CD14-positive monocyte (primary cell): Measurements from ENCODE around the gene FGF9. TPM values are rescaled to one million over a fixed set of nuclear protein-coding genes. Genes with fewer than 3 reads are reported as not detected.

Experiments used
- DNase-seq, 3 donors: peaks; one replicate each; pipeline ENCODE4 v3.0.0-alpha.2; 2011 to 2022
- H2AFZ ChIP-seq: 2 replicates; pipeline ENCODE4 v1.6.0; 2012; ENCODE audit warnings: mild to moderate bottlenecking, low read depth, low read length, inconsistent platforms; ENCODE audit not compliant: insufficient read depth, poor library complexity, severe bottlenecking
- H3K27ac ChIP-seq, 2 donors: 1 replicate in 1 of 2; 2 replicates in 1 of 2; pipeline ENCODE4 v1.5.1; 2012 to 2013; ENCODE audit warnings: low read length in 2 of 2, control low read depth in 1 of 2, inconsistent platforms in 1 of 2, low read depth in 1 of 2, mild to moderate bottlenecking in 1 of 2
- H3K27me3 ChIP-seq, 2 donors: one replicate each; pipeline versions ENCODE4 v1.6.0 to v1.6.1; 2011 to 2013; ENCODE audit warnings: low read length in 2 of 2; ENCODE audit not compliant: control insufficient read depth in 2 of 2, insufficient read depth in 2 of 2
- H3K36me3 ChIP-seq, 2 donors: replicated peaks in 1 of 2; 1 replicate in 1 of 2; 2 replicates in 1 of 2; pipeline versions ENCODE4 v1.5.1 to v1.6.1; 2012 to 2013; ENCODE audit warnings: low read length in 2 of 2, control low read depth in 1 of 2, inconsistent platforms in 1 of 2, mild to moderate bottlenecking in 1 of 2; ENCODE audit not compliant: insufficient read depth in 2 of 2, control insufficient read depth in 1 of 2
- H3K4me1 ChIP-seq, 2 donors: 1 replicate in 1 of 2; 2 replicates in 1 of 2; pipeline versions ENCODE4 v1.5.1 to v1.6.1; 2012 to 2013; ENCODE audit warnings: low read length in 2 of 2, control low read depth in 1 of 2, inconsistent platforms in 1 of 2, mild to moderate bottlenecking in 1 of 2, moderate library complexity in 1 of 2; ENCODE audit not compliant: insufficient read depth in 2 of 2, control insufficient read depth in 1 of 2
- H3K4me2 ChIP-seq: replicated peaks from 2 replicates; pipeline ENCODE3; 2012; ENCODE audit warnings: low read length, moderate library complexity, mild to moderate bottlenecking; ENCODE audit not compliant: poor library complexity, severe bottlenecking; ENCODE audit errors: extremely low read depth
- H3K4me3 ChIP-seq, 3 experiments: fragments of 200-600 bp in 1 of 3; sonication (generic) in 1 of 3; replicated peaks in 1 of 3; 1 replicate in 2 of 3; 2 replicates in 1 of 3; pipeline ENCODE4 v1.5.1; 2011 to 2013; ENCODE audit warnings: low read length in 3 of 3, mild to moderate bottlenecking in 3 of 3, control low read depth in 2 of 3, low read depth in 2 of 3, inconsistent platforms in 1 of 3, moderate library complexity in 1 of 3
- H3K79me2 ChIP-seq: 2 replicates; pipeline ENCODE4 v1.6.0; 2012; ENCODE audit warnings: mild to moderate bottlenecking, control low read depth, inconsistent platforms, low read length, moderate library complexity; ENCODE audit not compliant: insufficient read depth
- H3K9ac ChIP-seq: 2 replicates; pipeline ENCODE4 v1.6.0; 2017; ENCODE audit warnings: low read length, mild to moderate bottlenecking; ENCODE audit not compliant: insufficient read depth, poor library complexity, severe bottlenecking
- H3K9me3 ChIP-seq, 2 donors: replicated peaks in 1 of 2; 1 replicate in 1 of 2; 2 replicates in 1 of 2; pipeline versions ENCODE4 v1.5.1 to v1.6.1; 2012 to 2013; ENCODE audit warnings: low read length in 2 of 2, control low read depth in 1 of 2; ENCODE audit not compliant: control insufficient read depth in 1 of 2, insufficient read depth in 1 of 2
- H4K20me1 ChIP-seq: 2 replicates; pipeline ENCODE4 v1.6.0; 2012; ENCODE audit warnings: mild to moderate bottlenecking, low read length, control low read depth, moderate library complexity; ENCODE audit not compliant: insufficient read depth
- H3K27ac Mint-ChIP-seq, 7 donors: one replicate each; pipeline ENCODE4 v1.8.0; 2020; ENCODE audit warnings: mild to moderate bottlenecking in 7 of 7, mixed read lengths in 7 of 7, moderate library complexity in 6 of 7, inconsistent platforms in 2 of 7
- H3K27me3 Mint-ChIP-seq, 3 donors: one replicate each; pipeline ENCODE4 v1.8.0; 2021 to 2022; ENCODE audit warnings: low read depth in 3 of 3, mild to moderate bottlenecking in 3 of 3, mixed read lengths in 3 of 3, moderate library complexity in 3 of 3, inconsistent platforms in 1 of 3
- H3K36me3 Mint-ChIP-seq, 2 donors: one replicate each; pipeline ENCODE4 v1.8.0; 2020; ENCODE audit warnings: mixed read lengths in 2 of 2, inconsistent platforms in 1 of 2, mild to moderate bottlenecking in 1 of 2
- H3K4me1 Mint-ChIP-seq: one replicate; pipeline ENCODE4 v1.8.0; 2020; ENCODE audit warnings: mild to moderate bottlenecking, mixed read lengths
- H3K4me3 Mint-ChIP-seq, 2 donors: one replicate each; pipeline ENCODE4 v1.8.0; 2020; ENCODE audit warnings: mild to moderate bottlenecking in 2 of 2, mixed read lengths in 2 of 2, moderate library complexity in 1 of 2
- H3K9me3 Mint-ChIP-seq, 7 donors: one replicate each; pipeline ENCODE4 v1.8.0; 2020 to 2022; ENCODE audit warnings: mixed read lengths in 7 of 7, mild to moderate bottlenecking in 6 of 7, moderate library complexity in 6 of 7, inconsistent platforms in 2 of 7
- WGBS: methylation state at CpG from one replicate; pipeline ENCODE4 v1.1.5; 2013; ENCODE audit warnings: missing lambda C conversion rate; ENCODE audit not compliant: insufficient coverage; 5-methylcytosine and 5-hydroxymethylcytosine counted together
- intact Hi-C, 2 donors: fragments of 100-400 bp; cut with micrococcal nuclease; formaldehyde crosslinking; loops; one replicate each; pipeline versions ENCODE4 v1.15.0 to v1.15.1; 2023
- polyA plus RNA-seq, 3 donors: library from polyadenylated mRNA; depleted of rRNA in 1 of 3; unstranded in 2 of 3; stranded (reverse) in 1 of 3; fragments of 300-500 nt in 2 of 3; fragments of >200 nt in 1 of 3; fragmentation: Illumina TruSeq in 2 of 3; gene quantifications; 1 replicate in 2 of 3; 2 replicates in 1 of 3; pipeline ENCODE4 v1.2.3, GENCODE V29; 2012 to 2021
- TF ChIP-seq, protein P1 (sequence below): fragments of 200-600 bp; IDR thresholded peaks from one replicate; pipeline ENCODE4 v1.8.0; 2022; ENCODE audit warnings: antibody characterized with exemption, mild to moderate bottlenecking

Gene FGF9
- polyA plus RNA-seq, 3 donors, result 0.03 to 0.16 TPM; not detected in 1

DNA sequence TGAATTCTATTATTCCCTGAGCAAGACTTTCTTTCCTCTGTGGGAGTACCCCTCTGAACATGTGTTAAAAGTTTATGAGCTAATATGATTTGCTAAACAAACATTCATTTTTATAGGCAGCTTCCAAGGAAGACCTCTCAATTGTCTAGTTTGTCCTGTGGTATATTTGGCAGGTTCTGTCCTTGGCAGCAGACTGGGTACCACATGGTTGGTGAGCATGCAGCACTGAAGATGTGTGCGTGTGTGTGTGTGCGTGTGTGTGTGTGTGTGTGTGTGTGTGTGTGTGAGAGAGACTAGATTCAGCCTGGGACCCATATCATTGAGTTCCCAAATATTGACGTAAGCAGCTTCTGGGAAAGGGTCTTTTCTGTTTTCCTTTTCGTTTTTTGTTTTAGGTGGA lies 24.0 kb downstream of the FGF9 start:
- intact Hi-C loops, result no loop called here
- Histone ChIP-seq H3K36me3 (no peaks in the 10 kb centered on the region), H3K79me2 (no peaks in the 10 kb centered on the region), H3K4me3 (no peak overlapping the region), H3K9me3 (no peaks in the 10 kb centered on the region), H3K4me2 (no peak overlapping the region), H3K27ac (no peak overlapping the region), H3K27me3 (no peaks in the 10 kb centered on the region), H3K4me1 (no peaks in the 10 kb centered on the region), H4K20me1 (no peaks in the 10 kb centered on the region), H3K9ac (no peak overlapping the region), H2AFZ (no peak overlapping the region)
- 90% methylated on average over 4 of the region's 4 CpGs for WGBS
- Mint-ChIP-seq H3K4me1 (no peaks in the 10 kb centered on the region), H3K27me3 (peaks cover 4 to 9% (median 5%) of the 10 kb centered on the region in 3 donors), H3K27ac (no peak overlapping the region), H3K9me3 (no peaks in the 10 kb centered on the region), H3K4me3 (no peak overlapping the region), H3K36me3 (no peaks in the 10 kb centered on the region)
- DNase-seq, result no peak
- TF ChIP-seq, protein P1, sequence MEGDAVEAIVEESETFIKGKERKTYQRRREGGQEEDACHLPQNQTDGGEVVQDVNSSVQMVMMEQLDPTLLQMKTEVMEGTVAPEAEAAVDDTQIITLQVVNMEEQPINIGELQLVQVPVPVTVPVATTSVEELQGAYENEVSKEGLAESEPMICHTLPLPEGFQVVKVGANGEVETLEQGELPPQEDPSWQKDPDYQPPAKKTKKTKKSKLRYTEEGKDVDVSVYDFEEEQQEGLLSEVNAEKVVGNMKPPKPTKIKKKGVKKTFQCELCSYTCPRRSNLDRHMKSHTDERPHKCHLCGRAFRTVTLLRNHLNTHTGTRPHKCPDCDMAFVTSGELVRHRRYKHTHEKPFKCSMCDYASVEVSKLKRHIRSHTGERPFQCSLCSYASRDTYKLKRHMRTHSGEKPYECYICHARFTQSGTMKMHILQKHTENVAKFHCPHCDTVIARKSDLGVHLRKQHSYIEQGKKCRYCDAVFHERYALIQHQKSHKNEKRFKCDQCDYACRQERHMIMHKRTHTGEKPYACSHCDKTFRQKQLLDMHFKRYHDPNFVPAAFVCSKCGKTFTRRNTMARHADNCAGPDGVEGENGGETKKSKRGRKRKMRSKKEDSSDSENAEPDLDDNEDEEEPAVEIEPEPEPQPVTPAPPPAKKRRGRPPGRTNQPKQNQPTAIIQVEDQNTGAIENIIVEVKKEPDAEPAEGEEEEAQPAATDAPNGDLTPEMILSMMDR, result no peak

DNA sequence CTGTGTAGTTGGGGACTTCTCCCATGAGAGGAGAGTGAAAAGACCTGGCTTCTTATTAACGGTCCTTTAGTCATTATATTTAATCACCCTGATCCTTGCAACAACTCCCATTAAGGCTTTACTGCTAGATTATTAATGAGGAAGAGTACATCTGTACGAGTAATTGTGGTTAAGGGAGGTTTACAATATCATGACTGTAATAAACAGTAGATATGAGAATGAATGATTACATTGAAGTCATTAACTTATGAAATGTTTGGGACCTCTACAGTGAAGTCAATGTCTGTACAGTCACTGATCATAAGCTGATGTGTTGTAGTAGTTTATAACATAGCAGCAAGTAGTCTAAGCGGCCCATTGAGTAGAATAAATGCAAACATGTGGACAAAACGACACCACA lies 24.7 kb downstream of the FGF9 start:
- no peaks in the 10 kb centered on the region for H3K4me1 Mint-ChIP-seq
- Histone ChIP-seq H3K27me3 (no peaks in the 10 kb centered on the region), H3K79me2 (no peaks in the 10 kb centered on the region), H2AFZ (no peak overlapping the region), H4K20me1 (no peaks in the 10 kb centered on the region), H3K9ac (no peak overlapping the region), H3K27ac (no peak overlapping the region), H3K36me3 (no peaks in the 10 kb centered on the region), H3K9me3 (no peaks in the 10 kb centered on the region), H3K4me3 (no peak overlapping the region), H3K4me1 (no peaks in the 10 kb centered on the region), H3K4me2 (no peak overlapping the region)
- H3K27me3 Mint-ChIP-seq, result peaks cover 4 to 9% (median 4%) of the 10 kb centered on the region in 3 donors
- WGBS, result no CpG with 5 or more reads among the region's 4 CpGs
- no peak overlapping the region for H3K27ac Mint-ChIP-seq
- H3K36me3 Mint-ChIP-seq, result no peaks in the 10 kb centered on the region
- no peak for DNase-seq
- TF ChIP-seq, protein P1, result no peak
- intact Hi-C loops, result no loop called here
- no peak overlapping the region for H3K4me3 Mint-ChIP-seq
- no peaks in the 10 kb centered on the region for H3K9me3 Mint-ChIP-seq
